ENCODE measurements around the gene TRIO. TPM values are rescaled to one million over a fixed set of nuclear protein-coding genes. Genes with fewer than 3 reads are reported as not detected.

TRIO gene
- polyA plus RNA-seq, 1 donor from 2014 or later = 8.5 TPM

- Mint-ChIP-seq H3K4me3 (no peak overlapping the region), H3K36me3 (peaks cover 9% of the 10 kb centered on the region), H3K27me3 (no peaks in the 10 kb centered on the region), H3K27ac (no peak overlapping the region), H3K4me1 (no peaks in the 10 kb centered on the region), H3K9me3 (no peaks in the 10 kb centered on the region)
Measured at GRCh38 chr5:14457476-14457875, 314.3 kb downstream of the TRIO start.

GRCh38 chr5:14458414-14458813 is 315.3 kb downstream of the TRIO start:
- Mint-ChIP-seq H3K9me3 (no peaks in the 10 kb centered on the region), H3K4me1 (no peaks in the 10 kb centered on the region), H3K27ac (peak overlapping the region in 1 of 3 donors; percentile 59), H3K4me3 (no peak overlapping the region), H3K27me3 (no peaks in the 10 kb centered on the region), H3K36me3 (peaks cover 9% of the 10 kb centered on the region)

GRCh38 chr5:14460844-14461398 is 317.8 kb downstream of the TRIO start:
- no peak overlapping the region for H3K4me3 Mint-ChIP-seq
- H3K4me1 Mint-ChIP-seq = peaks cover 0 to 1% (median 0%) of the 10 kb centered on the region in 3 donors
- H3K36me3 Mint-ChIP-seq = peaks cover 2% of the 10 kb centered on the region
- peak overlapping the region in 1 of 3 donors; percentile 27 for H3K27ac Mint-ChIP-seq
- H3K9me3 Mint-ChIP-seq = no peaks in the 10 kb centered on the region
- H3K27me3 Mint-ChIP-seq = no peaks in the 10 kb centered on the region

GRCh38 chr5:14462681-14463080 is 319.5 kb downstream of the TRIO start:
- Mint-ChIP-seq H3K9me3 (no peaks in the 10 kb centered on the region), H3K27ac (no peak overlapping the region), H3K4me3 (peak overlapping the region in 1 of 4 donors; percentile 54), H3K4me1 (peaks cover 0 to 1% (median 0%) of the 10 kb centered on the region in 3 donors), H3K27me3 (no peaks in the 10 kb centered on the region), H3K36me3 (peaks cover 2% of the 10 kb centered on the region)

GRCh38 chr5:14463629-14464028 is 320.5 kb downstream of the TRIO start:
- H3K4me3 Mint-ChIP-seq = peak overlapping the region in 1 of 4 donors; percentile 31
- peaks cover 0 to 3% (median 0%) of the 10 kb centered on the region in 3 donors for H3K4me1 Mint-ChIP-seq
- no peaks in the 10 kb centered on the region for H3K27me3 Mint-ChIP-seq
- peak overlapping the region in 1 of 3 donors; percentile 85 for H3K27ac Mint-ChIP-seq
- peaks cover 2% of the 10 kb centered on the region for H3K36me3 Mint-ChIP-seq
- no peaks in the 10 kb centered on the region for H3K9me3 Mint-ChIP-seq

- Mint-ChIP-seq H3K36me3 (peaks cover 2% of the 10 kb centered on the region), H3K4me1 (peaks cover 0 to 3% (median 0%) of the 10 kb centered on the region in 3 donors), H3K9me3 (no peaks in the 10 kb centered on the region), H3K27me3 (no peaks in the 10 kb centered on the region), H3K27ac (no peak overlapping the region), H3K4me3 (no peak overlapping the region)
Measured at GRCh38 chr5:14464096-14464495, 321.0 kb downstream of the TRIO start.

- peaks cover 2% of the 10 kb centered on the region for H3K36me3 Mint-ChIP-seq
- H3K9me3 Mint-ChIP-seq = no peaks in the 10 kb centered on the region
- H3K4me1 Mint-ChIP-seq = peaks cover 0 to 3% (median 0%) of the 10 kb centered on the region in 3 donors
- H3K27me3 Mint-ChIP-seq = no peaks in the 10 kb centered on the region
- peak overlapping the region in 1 of 3 donors; percentile 18 for H3K27ac Mint-ChIP-seq
- no peak overlapping the region for H3K4me3 Mint-ChIP-seq
Measured at GRCh38 chr5:14464671-14465070, 321.5 kb downstream of the TRIO start.

GRCh38 chr5:14465116-14465515 is 322.0 kb downstream of the TRIO start:
- H3K4me3 Mint-ChIP-seq = no peak overlapping the region
- H3K36me3 Mint-ChIP-seq = peaks cover 2% of the 10 kb centered on the region
- H3K27ac Mint-ChIP-seq = peak overlapping the region in 1 of 3 donors; percentile 18
- H3K4me1 Mint-ChIP-seq = peaks cover 0 to 3% (median 0%) of the 10 kb centered on the region in 3 donors
- no peaks in the 10 kb centered on the region for H3K9me3 Mint-ChIP-seq
- no peaks in the 10 kb centered on the region for H3K27me3 Mint-ChIP-seq

- H3K4me3 Mint-ChIP-seq = no peak overlapping the region
- no peaks in the 10 kb centered on the region for H3K9me3 Mint-ChIP-seq
- H3K27ac Mint-ChIP-seq = no peak overlapping the region
- peaks cover 0 to 3% (median 0%) of the 10 kb centered on the region in 3 donors for H3K4me1 Mint-ChIP-seq
- H3K27me3 Mint-ChIP-seq = no peaks in the 10 kb centered on the region
- peaks cover 2% of the 10 kb centered on the region for H3K36me3 Mint-ChIP-seq
Measured at GRCh38 chr5:14465776-14466175, 322.6 kb downstream of the TRIO start.

- no peaks in the 10 kb centered on the region for H3K27me3 Mint-ChIP-seq
- peaks cover 0 to 3% (median 0%) of the 10 kb centered on the region in 3 donors for H3K4me1 Mint-ChIP-seq
- no peak overlapping the region for H3K4me3 Mint-ChIP-seq
- H3K9me3 Mint-ChIP-seq = no peaks in the 10 kb centered on the region
- H3K36me3 Mint-ChIP-seq = peaks cover 2% of the 10 kb centered on the region
- H3K27ac Mint-ChIP-seq = no peak overlapping the region
Measured at GRCh38 chr5:14467251-14467650, 324.1 kb downstream of the TRIO start.

- H3K4me1 Mint-ChIP-seq = peaks cover 0 to 3% (median 0%) of the 10 kb centered on the region in 3 donors
- H3K27ac Mint-ChIP-seq = no peak overlapping the region
- H3K9me3 Mint-ChIP-seq = no peaks in the 10 kb centered on the region
- H3K36me3 Mint-ChIP-seq = peaks cover 2% of the 10 kb centered on the region
- H3K4me3 Mint-ChIP-seq = no peak overlapping the region
- no peaks in the 10 kb centered on the region for H3K27me3 Mint-ChIP-seq
Measured at GRCh38 chr5:14467886-14468285, 324.7 kb downstream of the TRIO start.

GRCh38 chr5:14469551-14470377 is 326.6 kb downstream of the TRIO start:
- no peak overlapping the region for H3K4me3 Mint-ChIP-seq
- no peak overlapping the region for H3K27ac Mint-ChIP-seq
- no peaks in the 10 kb centered on the region for H3K9me3 Mint-ChIP-seq
- H3K36me3 Mint-ChIP-seq = no peaks in the 10 kb centered on the region
- H3K4me1 Mint-ChIP-seq = peaks cover 0 to 2% (median 0%) of the 10 kb centered on the region in 3 donors
- no peaks in the 10 kb centered on the region for H3K27me3 Mint-ChIP-seq

- peaks cover 0 to 2% (median 0%) of the 10 kb centered on the region in 3 donors for H3K4me1 Mint-ChIP-seq
- no peaks in the 10 kb centered on the region for H3K9me3 Mint-ChIP-seq
- peak overlapping the region in 1 of 3 donors; percentile 74 for H3K27ac Mint-ChIP-seq
- no peaks in the 10 kb centered on the region for H3K27me3 Mint-ChIP-seq
- H3K4me3 Mint-ChIP-seq = no peak overlapping the region
- no peaks in the 10 kb centered on the region for H3K36me3 Mint-ChIP-seq
Measured at GRCh38 chr5:14471507-14471906, 328.4 kb downstream of the TRIO start.

GRCh38 chr5:14472986-14473567 is 329.9 kb downstream of the TRIO start:
- no peak overlapping the region for H3K27ac Mint-ChIP-seq

GRCh38 chr5:14475045-14475444 is 331.9 kb downstream of the TRIO start:
- Mint-ChIP-seq H3K4me3 (no peak overlapping the region), H3K27ac (no peak overlapping the region), H3K36me3 (peaks cover 4% of the 10 kb centered on the region), H3K9me3 (no peaks in the 10 kb centered on the region), H3K27me3 (no peaks in the 10 kb centered on the region), H3K4me1 (no peaks in the 10 kb centered on the region)

More at GRCh38 chr5:14472986-14473567, 329.9 kb downstream of the TRIO start:
- H3K36me3 Mint-ChIP-seq = peaks cover 1% of the 10 kb centered on the region
- no peaks in the 10 kb centered on the region for H3K27me3 Mint-ChIP-seq
- H3K4me1 Mint-ChIP-seq = peaks cover 0 to 2% (median 0%) of the 10 kb centered on the region in 3 donors
- H3K9me3 Mint-ChIP-seq = no peaks in the 10 kb centered on the region
- H3K4me3 Mint-ChIP-seq = no peak overlapping the region

All from IgD-negative memory B cell (primary cell).